ENCODE results near the gene CLBA1. TPM values are rescaled to one million over a fixed set of nuclear protein-coding genes. Genes with fewer than 3 reads are reported as not detected.

The CLBA1 gene
- total RNA-seq, 1 donor from 2014 or later = 1.5 TPM

- DNase-seq (peak; percentile 91), ATAC-seq (ENCODE audit: poor library complexity) (peak; percentile 77)
- intact Hi-C loops (cut with DNase I) = loop anchor here (2.0 kb wide), 1 partner anchor 68 kb away; no protein-coding TSS in a partner anchor
These were observed 9.2 kb upstream of the CLBA1 start for GRCh38 chr14:104976198-104977007.

GRCh38 chr14:104977008-104977680, 8.4 kb upstream of the CLBA1 start:
- intact Hi-C loops (cut with DNase I) = loop anchor here (2.0 kb wide), 1 partner anchor 68 kb away; no protein-coding TSS in a partner anchor
- ATAC-seq (ENCODE audit: poor library complexity) (no peak), DNase-seq (peak; percentile 42)

- ATAC-seq (ENCODE audit: poor library complexity) (peak; percentile 84), DNase-seq (peak; percentile 88)
- intact Hi-C loops (cut with DNase I) = loop anchor here (2.0 kb wide), 1 partner anchor 67 kb away; no protein-coding TSS in a partner anchor
These were observed 7.6 kb upstream of the CLBA1 start, which contains the start of gene AHNAK2 for GRCh38 chr14:104977681-104978653. TSS of gene AHNAK2 (minus strand) at chr14:104978374. CDS start at chr14:104978237, 137 bp downstream.

- intact Hi-C loops (cut with DNase I) = no loop called here
- DNase-seq (peak; percentile 38), ATAC-seq (ENCODE audit: poor library complexity) (no peak)
These were observed 6.6 kb upstream of the CLBA1 start for GRCh38 chr14:104978746-104979691.

GRCh38 chr14:104979758-104980610, 5.6 kb upstream of the CLBA1 start:
- peak; percentile 62 for ATAC-seq (ENCODE audit: poor library complexity)
- peak; percentile 80 for DNase-seq
- intact Hi-C loops (cut with DNase I) = loop anchor here (5.0 kb wide), 1 partner anchor 107 kb away; no protein-coding TSS in a partner anchor

GRCh38 chr14:104980611-104981531, 4.7 kb upstream of the CLBA1 start:
- intact Hi-C loops (cut with DNase I) = loop anchor here (5.0 kb wide), 1 partner anchor 106 kb away; no protein-coding TSS in a partner anchor
- ATAC-seq (ENCODE audit: poor library complexity) (no peak), DNase-seq (peak; percentile 31)

GRCh38 chr14:104981699-104982541, 3.7 kb upstream of the CLBA1 start:
- DNase-seq (peak; percentile 33), ATAC-seq (ENCODE audit: poor library complexity) (no peak)
- intact Hi-C loops (cut with DNase I) = loop anchor here (5.0 kb wide), 1 partner anchor 105 kb away; no protein-coding TSS in a partner anchor

GRCh38 chr14:104982548-104983230, 2.9 kb upstream of the CLBA1 start:
- ATAC-seq (ENCODE audit: poor library complexity) (no peak), DNase-seq (peak; percentile 33)
- intact Hi-C loops (cut with DNase I) = loop anchor here (5.0 kb wide), 1 partner anchor 105 kb away; no protein-coding TSS in a partner anchor

- DNase-seq (peak; percentile 22), ATAC-seq (ENCODE audit: poor library complexity) (no peak)
- intact Hi-C loops (cut with DNase I) = loop anchor here (5.0 kb wide), 1 partner anchor 104 kb away; no protein-coding TSS in a partner anchor
These were observed 2.3 kb upstream of the CLBA1 start for GRCh38 chr14:104983231-104983721.

GRCh38 chr14:104984056-104984894, 1.3 kb upstream of the CLBA1 start:
- no peak for ATAC-seq (ENCODE audit: poor library complexity)
- intact Hi-C loops (cut with DNase I) = loop anchor here (5.0 kb wide), 1 partner anchor 103 kb away; no protein-coding TSS in a partner anchor
- peak; percentile 39 for DNase-seq

GRCh38 chr14:104986487-104987164, 1.0 kb downstream of the CLBA1 start:
- no peak for ATAC-seq (ENCODE audit: poor library complexity)
- intact Hi-C loops (cut with DNase I) = loop anchor here (5.0 kb wide), 1 partner anchor 36 kb away; the partner anchor contains the start of gene CDCA4
- DNase-seq = peak; percentile 44
